ENCODE measurements around the gene GREM2. TPM values are rescaled to one million over a fixed set of nuclear protein-coding genes. Genes with fewer than 3 reads are reported as not detected.

The GREM2 gene
- total RNA-seq, 5 donors from 2014 or later (not counting 1 experiment from before 2014, with no cell fraction given): 0.23 to 2.9 (median 0.98) TPM

GRCh38 chr1:240559781-240560180 lies 52.2 kb downstream of the GREM2 start:
- peaks cover 0 to 8% (median 3%) of the 10 kb centered on the region in 3 donors for H3K9me3 Mint-ChIP-seq
- ATAC-seq (replicated peaks in 1 of 4): no peak
- H3K27me3 Mint-ChIP-seq: no peaks in the 10 kb centered on the region
- no peak for DNase-seq
- no peak overlapping the region for H3K27ac Mint-ChIP-seq
- no peaks in the 10 kb centered on the region for H3K4me1 ChIP-seq (ENCODE audit: control insufficient read depth in 1 of 2, extremely low read depth in 1 of 2, insufficient read depth in 2 of 2, low read length in 2 of 2)
- no peaks in the 10 kb centered on the region for H3K36me3 ChIP-seq (ENCODE audit: control insufficient read depth in 2 of 2, extremely low read depth in 1 of 2, insufficient read depth in 1 of 2, low read length in 1 of 2)
- H3K36me3 Mint-ChIP-seq: no peaks in the 10 kb centered on the region
- H3K4me1 Mint-ChIP-seq: peaks cover 0 to 4% (median 4%) of the 10 kb centered on the region in 3 donors
- 71% methylated on average over 4 of the region's 5 CpGs for WGBS (ENCODE audit: insufficient coverage)
- ChIA-PET POLR2A (no interaction called here), CTCF (no interaction called here)
- no peak overlapping the region for H3K4me3 ChIP-seq (ENCODE audit: control insufficient read depth in 1 of 2, extremely low read depth in 1 of 2, low read length in 1 of 2)
- no peaks in the 10 kb centered on the region for H3K27me3 ChIP-seq (replicated peaks in 1 of 2; ENCODE audit: control insufficient read depth in 2 of 2, extremely low read depth in 1 of 2, insufficient read depth in 2 of 2, low read length in 1 of 2)
- H3K4me3 Mint-ChIP-seq: no peak overlapping the region
- no peak overlapping the region for H3K27ac ChIP-seq (ENCODE audit: low read length)
- no peaks in the 10 kb centered on the region for H3K9me3 ChIP-seq

- Mint-ChIP-seq H3K4me1 (peaks cover 0 to 4% (median 4%) of the 10 kb centered on the region in 3 donors), H3K27me3 (no peaks in the 10 kb centered on the region), H3K4me3 (no peak overlapping the region), H3K9me3 (peaks cover 0 to 9% (median 3%) of the 10 kb centered on the region in 3 donors), H3K27ac (no peak overlapping the region), H3K36me3 (no peaks in the 10 kb centered on the region)
- Histone ChIP-seq H3K4me3 (ENCODE audit: control insufficient read depth in 1 of 2, extremely low read depth in 1 of 2, low read length in 1 of 2) (no peak overlapping the region), H3K36me3 (ENCODE audit: control insufficient read depth in 2 of 2, extremely low read depth in 1 of 2, insufficient read depth in 1 of 2, low read length in 1 of 2) (no peaks in the 10 kb centered on the region), H3K9me3 (no peaks in the 10 kb centered on the region), H3K27me3 (replicated peaks in 1 of 2; ENCODE audit: control insufficient read depth in 2 of 2, extremely low read depth in 1 of 2, insufficient read depth in 2 of 2, low read length in 1 of 2) (no peaks in the 10 kb centered on the region), H3K27ac (ENCODE audit: low read length) (no peak overlapping the region), H3K4me1 (ENCODE audit: control insufficient read depth in 1 of 2, extremely low read depth in 1 of 2, insufficient read depth in 2 of 2, low read length in 2 of 2) (no peaks in the 10 kb centered on the region)
- ChIA-PET CTCF (no interaction called here), POLR2A (no interaction called here)
- 93% methylated on average over 2 of the region's 2 CpGs for WGBS (ENCODE audit: insufficient coverage)
- DNase-seq (no peak), ATAC-seq (replicated peaks in 1 of 4) (no peak)
Measured at GRCh38 chr1:240555524-240555923, 56.4 kb downstream of the GREM2 start.

- no peak for ATAC-seq (replicated peaks in 1 of 4)
- Histone ChIP-seq H3K4me1 (ENCODE audit: control insufficient read depth in 1 of 2, extremely low read depth in 1 of 2, insufficient read depth in 2 of 2, low read length in 2 of 2) (no peaks in the 10 kb centered on the region), H3K4me3 (ENCODE audit: control insufficient read depth in 1 of 2, extremely low read depth in 1 of 2, low read length in 1 of 2) (no peak overlapping the region), H3K9me3 (no peaks in the 10 kb centered on the region), H3K27ac (ENCODE audit: low read length) (no peak overlapping the region), H3K36me3 (ENCODE audit: control insufficient read depth in 2 of 2, extremely low read depth in 1 of 2, insufficient read depth in 1 of 2, low read length in 1 of 2) (no peaks in the 10 kb centered on the region), H3K27me3 (replicated peaks in 1 of 2; ENCODE audit: control insufficient read depth in 2 of 2, extremely low read depth in 1 of 2, insufficient read depth in 2 of 2, low read length in 1 of 2) (no peaks in the 10 kb centered on the region)
- no peaks in the 10 kb centered on the region for H3K27me3 Mint-ChIP-seq
- POLR2A ChIA-PET: no interaction called here
- WGBS (ENCODE audit: insufficient coverage): no CpG with 5 or more reads among the region's 2 CpGs
- H3K9me3 Mint-ChIP-seq: peaks cover 0 to 9% (median 6%) of the 10 kb centered on the region in 3 donors
- CTCF ChIA-PET: no interaction called here
- DNase-seq: no peak
- H3K4me1 Mint-ChIP-seq: peaks cover 0 to 4% (median 4%) of the 10 kb centered on the region in 3 donors
- H3K36me3 Mint-ChIP-seq: no peaks in the 10 kb centered on the region
- no peak overlapping the region for H3K4me3 Mint-ChIP-seq
- H3K27ac Mint-ChIP-seq: no peak overlapping the region
Measured at GRCh38 chr1:240553351-240553750, 58.6 kb downstream of the GREM2 start.

- POLR2A ChIA-PET: interaction anchor here in 1 of 2 donors (0.6 kb wide), 1 partner anchor 52 kb away, joined by 3 read pairs; no protein-coding TSS in a partner anchor
- Mint-ChIP-seq H3K4me1 (peaks cover 0 to 23% (median 16%) of the 10 kb centered on the region in 3 donors), H3K4me3 (no peak overlapping the region), H3K27ac (peak overlapping the region in 1 of 2 donors; percentile 1), H3K9me3 (peaks cover 3 to 19% (median 4%) of the 10 kb centered on the region in 3 donors), H3K27me3 (no peaks in the 10 kb centered on the region), H3K36me3 (peaks cover 3% of the 10 kb centered on the region)
- peak in 6 of 35 experiments; percentile 0 to 16 (median 2) for DNase-seq
- Histone ChIP-seq H3K27ac (ENCODE audit: low read length) (no peak overlapping the region), H3K9me3 (no peaks in the 10 kb centered on the region), H3K27me3 (replicated peaks in 1 of 2; ENCODE audit: control insufficient read depth in 2 of 2, extremely low read depth in 1 of 2, insufficient read depth in 2 of 2, low read length in 1 of 2) (no peaks in the 10 kb centered on the region), H3K4me3 (ENCODE audit: control insufficient read depth in 1 of 2, extremely low read depth in 1 of 2, low read length in 1 of 2) (no peak overlapping the region), H3K4me1 (ENCODE audit: control insufficient read depth in 1 of 2, extremely low read depth in 1 of 2, insufficient read depth in 2 of 2, low read length in 2 of 2) (peaks cover 0 to 4% of the 10 kb centered on the region in 2 experiments), H3K36me3 (ENCODE audit: control insufficient read depth in 2 of 2, extremely low read depth in 1 of 2, insufficient read depth in 1 of 2, low read length in 1 of 2) (no peaks in the 10 kb centered on the region)
- CTCF ChIA-PET: no interaction called here
- 20% methylated on average over 1 of the region's 3 CpGs for WGBS (ENCODE audit: insufficient coverage)
- ATAC-seq (replicated peaks in 1 of 4): peak in 1 of 4 experiments; percentile 48
Measured at GRCh38 chr1:240539769-240540414, 72.1 kb downstream of the GREM2 start.

- H3K27me3 Mint-ChIP-seq: no peaks in the 10 kb centered on the region
- no peak for DNase-seq
- ATAC-seq (replicated peaks in 1 of 4): no peak
- H3K36me3 Mint-ChIP-seq: no peaks in the 10 kb centered on the region
- Histone ChIP-seq H3K27ac (ENCODE audit: low read length) (no peak overlapping the region), H3K4me3 (ENCODE audit: control insufficient read depth in 1 of 2, extremely low read depth in 1 of 2, low read length in 1 of 2) (no peak overlapping the region), H3K27me3 (replicated peaks in 1 of 2; ENCODE audit: control insufficient read depth in 2 of 2, extremely low read depth in 1 of 2, insufficient read depth in 2 of 2, low read length in 1 of 2) (no peaks in the 10 kb centered on the region), H3K36me3 (ENCODE audit: control insufficient read depth in 2 of 2, extremely low read depth in 1 of 2, insufficient read depth in 1 of 2, low read length in 1 of 2) (no peaks in the 10 kb centered on the region), H3K9me3 (no peaks in the 10 kb centered on the region), H3K4me1 (ENCODE audit: control insufficient read depth in 1 of 2, extremely low read depth in 1 of 2, insufficient read depth in 2 of 2, low read length in 2 of 2) (peaks cover 0 to 4% of the 10 kb centered on the region in 2 experiments)
- no peak overlapping the region for H3K27ac Mint-ChIP-seq
- WGBS (ENCODE audit: insufficient coverage): no CpG with 5 or more reads among the region's 3 CpGs
- CTCF ChIA-PET: interaction anchor here in 1 of 2 donors (0.6 kb wide), 1 partner anchor 19 kb away, joined by 3 read pairs; no protein-coding TSS in a partner anchor
- POLR2A ChIA-PET: no interaction called here
- H3K4me3 Mint-ChIP-seq: no peak overlapping the region
- peaks cover 0 to 23% (median 16%) of the 10 kb centered on the region in 3 donors for H3K4me1 Mint-ChIP-seq
- H3K9me3 Mint-ChIP-seq: peaks cover 0 to 15% (median 4%) of the 10 kb centered on the region in 3 donors
Measured at GRCh38 chr1:240538776-240539430, 73.1 kb downstream of the GREM2 start.

- Mint-ChIP-seq H3K4me3 (no peak overlapping the region), H3K4me1 (no peaks in the 10 kb centered on the region), H3K27ac (no peak overlapping the region), H3K9me3 (peaks cover 0 to 21% (median 4%) of the 10 kb centered on the region in 3 donors), H3K27me3 (peaks cover 0 to 2% of the 10 kb centered on the region in 2 donors), H3K36me3 (no peaks in the 10 kb centered on the region)
- POLR2A ChIA-PET: no interaction called here
- no peak for ATAC-seq (replicated peaks in 1 of 4)
- no peak overlapping the region for H3K27ac ChIP-seq (ENCODE audit: low read length)
- no peaks in the 10 kb centered on the region for H3K36me3 ChIP-seq (ENCODE audit: control insufficient read depth in 2 of 2, extremely low read depth in 1 of 2, insufficient read depth in 1 of 2, low read length in 1 of 2)
- no peak for DNase-seq
- no peaks in the 10 kb centered on the region for H3K4me1 ChIP-seq (ENCODE audit: control insufficient read depth in 1 of 2, extremely low read depth in 1 of 2, insufficient read depth in 2 of 2, low read length in 2 of 2)
- 83% methylated on average over 1 of the region's 2 CpGs for WGBS (ENCODE audit: insufficient coverage)
- no peak overlapping the region for H3K4me3 ChIP-seq (ENCODE audit: control insufficient read depth in 1 of 2, extremely low read depth in 1 of 2, low read length in 1 of 2)
- peaks cover 0 to 3% of the 10 kb centered on the region in 2 experiments for H3K27me3 ChIP-seq (replicated peaks in 1 of 2; ENCODE audit: control insufficient read depth in 2 of 2, extremely low read depth in 1 of 2, insufficient read depth in 2 of 2, low read length in 1 of 2)
- CTCF ChIA-PET: interaction anchor here in 1 of 2 donors (0.6 kb wide), 1 partner anchor 408 kb away, joined by 3 read pairs; no protein-coding TSS in a partner anchor
- no peaks in the 10 kb centered on the region for H3K9me3 ChIP-seq
Measured at GRCh38 chr1:240533154-240533780, 78.7 kb downstream of the GREM2 start.

Data from T-cell (primary cell).